Left lung (tissue), 10 donors: ENCODE data around the gene UCP2. TPM values are rescaled to one million over a fixed set of nuclear protein-coding genes. Genes with fewer than 3 reads are reported as not detected.
A peak's percentile ranks its signal among the peaks of the same experiment; 100 is the strongest.

Experiments
- ATAC-seq: fragments of 200-7000 bp; cut with Tn5 transposase; one replicate; pipeline ENCODE4 v1.9.1; 2020; ENCODE audit warnings: moderate library complexity
- DNase-seq, 4 donors: peaks; one replicate each; pipeline ENCODE4 v3.0.0-alpha.2; 2013 to 2020
- H3K27ac ChIP-seq, 2 donors: fragments of 200-600 bp; sonication (generic) in 1 of 2; one replicate each; pipeline versions ENCODE4 v1.5.0 to v1.8.0; 2020 to 2021
- H3K27me3 ChIP-seq, 2 donors: fragments of 200-600 bp; sonication (generic) in 1 of 2; one replicate each; pipeline versions ENCODE4 v1.5.0 to v1.8.0; 2020 to 2021
- H3K36me3 ChIP-seq, 2 donors: fragments of 200-600 bp; sonication (generic) in 1 of 2; one replicate each; pipeline versions ENCODE4 v1.5.0 to v1.8.0; 2020 to 2021
- H3K4me1 ChIP-seq, 2 donors: fragments of 200-600 bp; one replicate each; pipeline ENCODE4 v1.8.0; 2021
- H3K4me3 ChIP-seq, 2 donors: fragments of 200-600 bp; sonication (generic) in 1 of 2; one replicate each; pipeline versions ENCODE4 v1.5.0 to v1.8.0; 2020 to 2021; ENCODE audit warnings: mild to moderate bottlenecking in 1 of 2
- H3K9me3 ChIP-seq, 2 donors: fragments of 200-600 bp; sonication (generic) in 1 of 2; one replicate each; pipeline versions ENCODE4 v1.5.0 to v1.8.0; 2020 to 2021
- intact Hi-C, 2 donors: fragments of 100-400 bp; cut with DNase I; formaldehyde crosslinking; loops; one replicate each; pipeline versions ENCODE4 v1.11.2 to v1.14.2; 2022
- polyA plus RNA-seq, 6 donors: library from polyadenylated mRNA; unstranded; fragments of 120-200 nt; gene quantifications; one replicate each; pipeline ENCODE4 v1.2.1, GENCODE V29; 2013; ENCODE audit not compliant: insufficient read length in 6 of 6
- total RNA-seq, 2 donors: library from RNA; stranded (reverse); fragmentation: NEBNext Ultra II Directional; extraction: Animal tissue kit (Norgen Biotek cat#: 25700); gene quantifications; one replicate each; pipeline ENCODE4 v1.2.1, GENCODE V29; 2021
- TF ChIP-seq, protein P1 (sequence below), 2 donors: fragments of 200-600 bp; sonication (generic) in 1 of 2; IDR thresholded peaks; one replicate each; pipeline versions ENCODE4 v1.5.0 to v1.8.0; 2021; ENCODE audit warnings: antibody characterized with exemption in 2 of 2
- donor health status: DM: no; HTN: yes; CAD: no.
- donor health status: DM: no; HTN: no; CAD: no.

The UCP2 gene
- total and polyA plus RNA-seq, 8 donors = 35.3 to 142 (median 42.6) TPM

- ATAC-seq (peak; percentile 87), DNase-seq (peak in 1 of 4 donors; percentile 9)
- H3K36me3 ChIP-seq = peaks cover 0 to 59% of the 10 kb centered on the region in 2 donors
- H3K4me1 ChIP-seq = no peaks in the 10 kb centered on the region
- H3K27ac ChIP-seq = no peak overlapping the region
- no peak overlapping the region for H3K4me3 ChIP-seq
- no peaks in the 10 kb centered on the region for H3K27me3 ChIP-seq
- TF ChIP-seq, protein P1, sequence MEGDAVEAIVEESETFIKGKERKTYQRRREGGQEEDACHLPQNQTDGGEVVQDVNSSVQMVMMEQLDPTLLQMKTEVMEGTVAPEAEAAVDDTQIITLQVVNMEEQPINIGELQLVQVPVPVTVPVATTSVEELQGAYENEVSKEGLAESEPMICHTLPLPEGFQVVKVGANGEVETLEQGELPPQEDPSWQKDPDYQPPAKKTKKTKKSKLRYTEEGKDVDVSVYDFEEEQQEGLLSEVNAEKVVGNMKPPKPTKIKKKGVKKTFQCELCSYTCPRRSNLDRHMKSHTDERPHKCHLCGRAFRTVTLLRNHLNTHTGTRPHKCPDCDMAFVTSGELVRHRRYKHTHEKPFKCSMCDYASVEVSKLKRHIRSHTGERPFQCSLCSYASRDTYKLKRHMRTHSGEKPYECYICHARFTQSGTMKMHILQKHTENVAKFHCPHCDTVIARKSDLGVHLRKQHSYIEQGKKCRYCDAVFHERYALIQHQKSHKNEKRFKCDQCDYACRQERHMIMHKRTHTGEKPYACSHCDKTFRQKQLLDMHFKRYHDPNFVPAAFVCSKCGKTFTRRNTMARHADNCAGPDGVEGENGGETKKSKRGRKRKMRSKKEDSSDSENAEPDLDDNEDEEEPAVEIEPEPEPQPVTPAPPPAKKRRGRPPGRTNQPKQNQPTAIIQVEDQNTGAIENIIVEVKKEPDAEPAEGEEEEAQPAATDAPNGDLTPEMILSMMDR (IDR thresholded peaks at IDR 0.05) = no peak
- H3K9me3 ChIP-seq = no peaks in the 10 kb centered on the region
- intact Hi-C loops = no loop called here
These were observed 51.5 kb downstream of the UCP2 start for GRCh38 chr11:73931039-73931645.

GRCh38 chr11:73929388-73929787 lies 53.3 kb downstream of the UCP2 start:
- no peak for DNase-seq
- Histone ChIP-seq H3K27ac (no peak overlapping the region), H3K4me1 (no peaks in the 10 kb centered on the region), H3K27me3 (no peaks in the 10 kb centered on the region), H3K9me3 (no peaks in the 10 kb centered on the region), H3K36me3 (peaks cover 0 to 76% of the 10 kb centered on the region in 2 donors), H3K4me3 (no peak overlapping the region)
- TF ChIP-seq, protein P1 (IDR thresholded peaks at IDR 0.05) = no peak
- intact Hi-C loops = no loop called here
- ATAC-seq = no peak

Other genes starting within 250 kb of the UCP2 start
- 100 to 1,000 TPM; 146 to 150 TPM for gene RAB6A, start 221.8 kb downstream of the UCP2 start, total RNA-seq
- gene RAB6A, start 221.8 kb downstream of the UCP2 start, polyA plus RNA-seq = 100 to 1,000 TPM in 5 of 6 donors, 10 to 100 TPM in 1; 93.7 to 120 (median 109) TPM
- 10 to 100 TPM; 28.9 to 29.1 TPM for gene MRPL48, start 195.0 kb downstream of the UCP2 start, total RNA-seq
- gene MRPL48, start 195.0 kb downstream of the UCP2 start, polyA plus RNA-seq = 10 to 100 TPM; 44.7 to 56.8 (median 47.8) TPM
- 10 to 100 TPM; 44.0 to 66.8 TPM for gene COA4, start 106.0 kb downstream of the UCP2 start, total RNA-seq
- gene COA4, start 106.0 kb downstream of the UCP2 start, polyA plus RNA-seq = 10 to 100 TPM; 48.1 to 59.5 (median 54.5) TPM
- gene PAAF1, start 105.8 kb downstream of the UCP2 start, total RNA-seq = 10 to 100 TPM; 13.0 to 17.0 TPM
- 10 to 100 TPM; 33.0 to 47.3 (median 35.4) TPM for gene PAAF1, start 105.8 kb downstream of the UCP2 start, polyA plus RNA-seq
- gene DNAJB13, start 31.8 kb downstream of the UCP2 start, total RNA-seq = 1 to 10 TPM; 1.2 to 2.1 TPM
- 1 to 10 TPM in 4 of 6 donors, under 1 TPM in 2; 0.78 to 4.8 (median 3.7) TPM for gene DNAJB13, start 31.8 kb downstream of the UCP2 start, polyA plus RNA-seq
- 1 to 10 TPM; 1.0 to 2.7 TPM for gene UCP3, start 26.2 kb upstream of the UCP2 start, total RNA-seq
- gene UCP3, start 26.2 kb upstream of the UCP2 start, polyA plus RNA-seq = 1 to 10 TPM; 3.0 to 5.2 (median 4.1) TPM
- gene C2CD3, start 188.2 kb upstream of the UCP2 start, total RNA-seq = 10 to 100 TPM; 25.2 to 29.8 TPM
- 10 to 100 TPM; 22.8 to 34.5 (median 27.5) TPM for gene C2CD3, start 188.2 kb upstream of the UCP2 start, polyA plus RNA-seq
- 10 to 100 TPM; 30.8 to 35.8 TPM for gene PPME1, start 188.4 kb upstream of the UCP2 start, total RNA-seq
- gene PPME1, start 188.4 kb upstream of the UCP2 start, polyA plus RNA-seq = 10 to 100 TPM; 43.7 to 48.0 (median 44.9) TPM